Left ventricle myocardium inferior (tissue), 1 donor: ENCODE data around the gene PIK3R5. TPM values are rescaled to one million over a fixed set of nuclear protein-coding genes. Genes with fewer than 3 reads are reported as not detected.

Experiments
- DNase-seq: peaks from one replicate; pipeline ENCODE4 v3.0.0-alpha.2; 2020
- H3K27ac ChIP-seq: fragments of 200-600 bp; replicated peaks from 2 replicates; pipeline ENCODE4 v1.8.0; 2021
- H3K27me3 ChIP-seq: fragments of 200-600 bp; 2 replicates; pipeline ENCODE4 v1.8.0; 2021; ENCODE audit warnings: low read depth
- H3K36me3 ChIP-seq: fragments of 200-600 bp; 2 replicates; pipeline ENCODE4 v1.8.0; 2021
- H3K4me1 ChIP-seq: fragments of 200-600 bp; 2 replicates; pipeline ENCODE4 v1.8.0; 2021
- H3K4me3 ChIP-seq: fragments of 200-600 bp; 2 replicates; pipeline ENCODE4 v1.8.0; 2021; ENCODE audit warnings: mild to moderate bottlenecking, moderate library complexity
- H3K9me3 ChIP-seq: fragments of 200-600 bp; replicated peaks from 2 replicates; pipeline ENCODE4 v1.8.0; 2021
- CTCF ChIP-seq: fragments of 200-600 bp; IDR thresholded peaks from 2 replicates; pipeline ENCODE4 v1.8.0; 2021; ENCODE audit warnings: antibody characterized with exemption, mild to moderate bottlenecking, borderline replicate concordance
- intact Hi-C: fragments of 100-400 bp; cut with micrococcal nuclease; formaldehyde crosslinking; loops from one replicate; pipeline ENCODE4 v1.11.0; 2022
- total RNA-seq: library from RNA; stranded (reverse); fragmentation: NEBNext Ultra II Directional; extraction: Animal tissue kit (Norgen Biotek cat#: 25700); gene quantifications from one replicate; pipeline ENCODE4 v1.2.1, GENCODE V29; 2021
- donor health status: DM: no; HTN: yes; CAD: no; lungs with severe emphysema.

PIK3R5 gene
- total RNA-seq, 1 donor from 2014 or later = 2.7 TPM

- Histone ChIP-seq H3K27me3 (peaks cover 77% of the 10 kb centered on the region), H3K4me1 (peaks cover 4% of the 10 kb centered on the region), H3K27ac (no peak overlapping the region), H3K4me3 (no peak overlapping the region), H3K9me3 (peaks cover 7% of the 10 kb centered on the region), H3K36me3 (no peaks in the 10 kb centered on the region)
- intact Hi-C loops = no loop called here
- TF ChIP-seq CTCF = no peak
- DNase-seq = no peak
These were observed 21.4 kb downstream of the PIK3R5 start for GRCh38 chr17:8944083-8944482.

DNA sequence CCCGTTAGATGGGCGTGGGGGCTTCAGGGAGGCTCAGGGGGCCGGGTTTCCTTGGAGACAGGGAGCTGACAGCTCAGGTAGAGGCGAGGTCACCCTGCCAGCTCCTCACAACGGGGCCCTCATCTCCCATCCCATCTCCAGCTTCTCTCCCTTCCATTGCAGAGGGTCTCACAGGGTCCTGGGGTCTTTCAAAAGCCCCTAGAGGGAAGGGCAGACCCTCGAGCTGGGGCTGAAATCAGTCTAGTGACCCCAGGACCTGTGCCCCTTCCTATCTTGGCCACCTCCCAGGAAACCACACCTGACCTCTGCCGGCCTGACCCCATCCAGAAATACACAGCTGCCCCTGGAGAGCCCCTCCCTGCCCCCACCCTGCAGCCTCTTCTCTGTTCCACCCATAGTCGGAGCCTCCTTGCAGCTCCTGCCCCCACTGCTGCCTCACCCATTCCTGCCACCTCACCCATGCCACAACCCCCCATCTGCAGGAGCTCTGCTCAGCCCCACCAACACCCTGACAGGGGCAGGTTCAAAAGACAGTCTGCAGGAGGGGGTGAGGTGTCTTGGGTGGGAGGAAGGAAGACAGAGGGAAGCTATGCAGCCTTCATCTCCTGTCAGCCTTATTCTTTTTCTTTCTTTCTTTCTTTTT lies 23.4 kb downstream of the PIK3R5 start:
- Histone ChIP-seq H3K4me3 (no peak overlapping the region), H3K27ac (no peak overlapping the region), H3K9me3 (peaks cover 12% of the 10 kb centered on the region), H3K36me3 (no peaks in the 10 kb centered on the region), H3K27me3 (peaks cover 89% of the 10 kb centered on the region), H3K4me1 (no peaks in the 10 kb centered on the region)
- intact Hi-C loops = no loop called here
- DNase-seq = no peak
- no peak for TF ChIP-seq CTCF

GRCh38 chr17:8941520-8941919 lies 24.0 kb downstream of the PIK3R5 start:
- H3K36me3 ChIP-seq = no peaks in the 10 kb centered on the region
- peaks cover 83% of the 10 kb centered on the region for H3K27me3 ChIP-seq
- TF ChIP-seq CTCF = no peak
- no peak overlapping the region for H3K27ac ChIP-seq
- peaks cover 12% of the 10 kb centered on the region for H3K9me3 ChIP-seq
- intact Hi-C loops = no loop called here
- no peak for DNase-seq
- no peak overlapping the region for H3K4me3 ChIP-seq
- H3K4me1 ChIP-seq = no peaks in the 10 kb centered on the region

DNA sequence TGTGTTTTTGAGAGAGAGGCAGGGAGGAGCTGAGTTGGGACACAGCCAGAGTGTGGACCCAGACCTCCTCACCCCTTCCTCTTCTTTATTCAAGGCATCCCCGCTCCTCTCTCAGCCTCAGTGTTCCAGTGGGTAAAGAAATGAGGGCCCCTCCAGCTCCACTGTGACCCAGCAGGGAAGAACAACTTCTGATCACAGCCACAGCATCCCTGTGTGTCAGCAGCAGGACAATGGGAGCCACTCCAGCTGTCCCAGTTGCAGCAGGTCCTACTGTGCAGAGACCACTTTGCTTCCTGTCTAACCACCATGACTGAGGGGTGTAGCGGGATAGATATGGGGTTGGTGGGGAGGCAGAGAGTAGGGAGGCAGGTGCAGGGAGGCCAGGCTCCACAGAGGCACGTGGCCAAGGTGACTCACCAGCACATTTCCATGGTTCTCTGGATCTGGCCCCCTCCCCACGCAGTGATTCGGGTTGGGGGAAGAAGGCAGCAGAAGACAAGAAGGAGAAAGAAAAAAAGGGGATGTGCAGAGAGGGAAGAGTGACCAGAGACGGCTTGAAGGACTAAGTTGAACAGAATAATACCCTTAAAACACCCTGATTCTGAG lies 24.5 kb downstream of the PIK3R5 start:
- no peak overlapping the region for H3K27ac ChIP-seq
- no peak overlapping the region for H3K4me3 ChIP-seq
- no peaks in the 10 kb centered on the region for H3K36me3 ChIP-seq
- DNase-seq = no peak
- TF ChIP-seq CTCF = no peak
- peaks cover 78% of the 10 kb centered on the region for H3K27me3 ChIP-seq
- intact Hi-C loops = no loop called here
- no peaks in the 10 kb centered on the region for H3K4me1 ChIP-seq
- H3K9me3 ChIP-seq = peaks cover 12% of the 10 kb centered on the region

GRCh38 chr17:8939496-8940334 lies 25.8 kb downstream of the PIK3R5 start:
- Histone ChIP-seq H3K4me3 (no peak overlapping the region), H3K27me3 (peaks cover 65% of the 10 kb centered on the region), H3K9me3 (peaks cover 12% of the 10 kb centered on the region), H3K27ac (no peak overlapping the region), H3K36me3 (no peaks in the 10 kb centered on the region), H3K4me1 (no peaks in the 10 kb centered on the region)
- TF ChIP-seq CTCF = no peak
- intact Hi-C loops = no loop called here
- no peak for DNase-seq
